HFF-Myc (cell line): ENCODE results near the gene ATP9A.

Experiments used
- DNase-seq: peaks from one replicate; pipeline ENCODE4 v3.0.0-alpha.2; 2011; ENCODE audit warnings: low read depth; ENCODE audit errors: extremely low read depth
- H3K4me3 ChIP-seq: replicated peaks from 2 replicates; pipeline ENCODE4 v1.5.1; 2011; ENCODE audit warnings: low read depth, mild to moderate bottlenecking, control low read depth, low read length
- TF ChIP-seq, protein P1 (sequence below): IDR thresholded peaks from 2 replicates; pipeline ENCODE4 v1.5.1; 2012; ENCODE audit warnings: mild to moderate bottlenecking, low read depth, low read length, control low read depth; ENCODE audit errors: missing control alignments

ATP9A gene

DNA sequence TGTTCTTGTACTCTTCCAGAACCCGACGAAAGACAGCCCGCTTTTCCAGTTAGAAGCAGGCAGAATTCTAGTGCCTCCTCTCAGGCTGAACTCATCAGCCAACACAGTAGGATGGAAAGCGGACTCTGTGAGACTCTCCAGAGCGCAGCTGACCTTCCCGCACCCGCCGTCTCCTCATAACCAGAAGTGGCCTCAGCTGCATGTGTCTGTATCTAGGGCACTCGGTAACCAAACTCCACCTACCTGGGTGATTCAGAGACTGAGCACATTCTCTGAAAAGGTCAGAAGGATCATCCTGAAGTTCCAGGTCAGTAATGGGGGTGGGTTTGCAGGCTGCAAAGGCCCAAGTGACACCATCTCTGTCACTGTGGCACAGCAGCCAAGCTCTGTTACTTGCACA is 158.9 kb downstream of the ATP9A start:
- no peak for DNase-seq
- no peak overlapping the region for H3K4me3 ChIP-seq
- TF ChIP-seq, protein P1, sequence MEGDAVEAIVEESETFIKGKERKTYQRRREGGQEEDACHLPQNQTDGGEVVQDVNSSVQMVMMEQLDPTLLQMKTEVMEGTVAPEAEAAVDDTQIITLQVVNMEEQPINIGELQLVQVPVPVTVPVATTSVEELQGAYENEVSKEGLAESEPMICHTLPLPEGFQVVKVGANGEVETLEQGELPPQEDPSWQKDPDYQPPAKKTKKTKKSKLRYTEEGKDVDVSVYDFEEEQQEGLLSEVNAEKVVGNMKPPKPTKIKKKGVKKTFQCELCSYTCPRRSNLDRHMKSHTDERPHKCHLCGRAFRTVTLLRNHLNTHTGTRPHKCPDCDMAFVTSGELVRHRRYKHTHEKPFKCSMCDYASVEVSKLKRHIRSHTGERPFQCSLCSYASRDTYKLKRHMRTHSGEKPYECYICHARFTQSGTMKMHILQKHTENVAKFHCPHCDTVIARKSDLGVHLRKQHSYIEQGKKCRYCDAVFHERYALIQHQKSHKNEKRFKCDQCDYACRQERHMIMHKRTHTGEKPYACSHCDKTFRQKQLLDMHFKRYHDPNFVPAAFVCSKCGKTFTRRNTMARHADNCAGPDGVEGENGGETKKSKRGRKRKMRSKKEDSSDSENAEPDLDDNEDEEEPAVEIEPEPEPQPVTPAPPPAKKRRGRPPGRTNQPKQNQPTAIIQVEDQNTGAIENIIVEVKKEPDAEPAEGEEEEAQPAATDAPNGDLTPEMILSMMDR, result no peak

DNA sequence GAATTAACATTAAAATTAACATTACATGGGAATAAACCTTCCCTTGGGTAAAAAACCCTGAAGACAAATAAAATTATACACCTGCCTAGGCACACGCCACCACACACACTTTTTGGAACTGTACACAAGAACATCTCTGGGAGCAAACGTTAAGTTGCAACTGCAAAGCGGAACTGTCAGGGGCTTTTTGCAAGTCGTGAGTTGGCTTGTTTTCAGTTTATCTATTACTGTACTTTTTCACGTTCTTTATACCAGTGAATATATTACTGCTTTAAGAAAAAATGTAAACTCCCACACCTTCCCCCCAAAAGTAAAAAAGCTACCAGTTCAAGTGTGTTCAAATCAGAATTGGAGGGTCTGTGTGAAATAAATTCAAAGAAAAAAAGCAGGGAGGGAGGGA is 160.1 kb downstream of the ATP9A start:
- DNase-seq, result no peak
- TF ChIP-seq, protein P1, result no peak
- no peak overlapping the region for H3K4me3 ChIP-seq

DNA sequence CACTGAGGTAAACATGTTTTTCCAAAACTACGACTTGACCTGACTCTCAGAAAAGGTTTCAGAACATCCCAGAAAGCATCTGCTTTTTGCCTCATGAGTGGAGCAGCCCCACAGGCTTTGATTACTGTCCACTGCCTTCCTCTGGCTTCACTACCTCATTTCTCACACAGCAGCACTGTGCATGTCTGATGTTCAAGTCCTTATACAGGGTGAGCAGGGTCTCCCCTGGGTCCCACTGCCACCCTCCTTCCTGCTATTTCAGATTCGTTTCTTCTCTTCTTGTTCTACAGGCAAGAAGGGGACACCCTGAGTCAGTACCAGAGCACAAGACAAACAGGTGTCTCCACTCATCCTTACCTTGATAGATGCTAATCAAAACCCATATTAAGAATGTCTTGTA is 161.0 kb downstream of the ATP9A start:
- DNase-seq, result no peak
- TF ChIP-seq, protein P1, result no peak
- no peak overlapping the region for H3K4me3 ChIP-seq

DNA sequence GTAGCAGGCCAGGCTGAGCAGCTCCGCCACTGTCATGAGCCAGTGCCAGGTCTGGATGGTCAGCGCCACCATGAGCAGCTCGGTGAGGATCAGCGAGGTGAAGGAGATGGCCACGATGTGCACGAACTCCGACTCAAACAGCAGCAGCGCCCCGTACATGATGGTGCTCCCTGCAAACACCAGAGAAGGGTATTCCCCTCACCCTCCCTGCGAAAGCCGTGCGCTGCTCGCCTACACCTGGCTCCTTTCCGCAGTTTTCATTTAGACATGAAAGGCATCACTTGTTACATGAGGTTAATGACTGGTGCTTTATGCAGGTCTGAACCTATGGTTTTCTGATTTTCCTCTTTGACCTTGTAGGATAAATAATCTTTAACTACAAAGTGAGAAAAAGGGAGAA is 163.3 kb downstream of the ATP9A start:
- H3K4me3 ChIP-seq, result no peak overlapping the region
- TF ChIP-seq, protein P1, result no peak
- no peak for DNase-seq

DNA sequence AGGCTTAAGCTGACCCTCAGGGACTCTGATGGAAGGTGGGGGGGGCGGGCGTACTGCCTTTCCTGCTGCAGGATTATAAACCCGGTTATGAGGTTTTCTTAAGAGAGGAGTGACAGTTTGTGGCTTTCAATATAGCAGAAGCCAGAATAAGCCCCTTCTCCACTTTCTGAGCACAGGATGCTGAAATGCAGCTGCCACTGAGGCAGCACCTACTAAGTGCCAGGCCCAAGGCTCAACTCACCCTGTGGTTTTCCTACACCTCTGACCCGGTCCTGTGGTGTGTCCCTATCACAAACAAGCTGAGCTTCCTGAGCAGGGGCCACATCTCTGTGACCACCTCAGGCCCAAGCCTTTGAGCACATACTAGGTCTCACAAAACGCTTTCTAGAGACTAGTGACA is 166.1 kb downstream of the ATP9A start:
- no peak overlapping the region for H3K4me3 ChIP-seq
- TF ChIP-seq, protein P1, result no peak
- DNase-seq, result no peak

DNA sequence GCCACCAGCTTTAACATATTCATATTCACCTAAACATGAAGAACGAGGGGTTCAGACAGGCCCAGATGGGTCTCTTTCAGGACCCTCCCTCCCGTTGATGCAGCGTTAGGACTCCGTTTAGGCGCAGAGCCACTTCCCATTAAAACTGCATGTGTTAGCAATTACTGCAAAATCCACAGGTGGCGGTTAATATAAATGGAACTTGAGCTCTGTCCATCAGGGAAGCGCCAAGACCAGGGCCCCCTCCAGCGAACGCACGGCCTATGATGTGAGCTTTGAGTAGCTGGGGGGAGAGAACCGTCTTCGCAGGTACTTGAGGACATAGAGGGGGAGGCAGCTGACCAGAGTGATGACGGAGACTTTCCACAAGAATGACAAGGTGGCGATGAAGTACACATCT is 167.2 kb downstream of the ATP9A start:
- DNase-seq, result no peak
- TF ChIP-seq, protein P1, result no peak

DNA sequence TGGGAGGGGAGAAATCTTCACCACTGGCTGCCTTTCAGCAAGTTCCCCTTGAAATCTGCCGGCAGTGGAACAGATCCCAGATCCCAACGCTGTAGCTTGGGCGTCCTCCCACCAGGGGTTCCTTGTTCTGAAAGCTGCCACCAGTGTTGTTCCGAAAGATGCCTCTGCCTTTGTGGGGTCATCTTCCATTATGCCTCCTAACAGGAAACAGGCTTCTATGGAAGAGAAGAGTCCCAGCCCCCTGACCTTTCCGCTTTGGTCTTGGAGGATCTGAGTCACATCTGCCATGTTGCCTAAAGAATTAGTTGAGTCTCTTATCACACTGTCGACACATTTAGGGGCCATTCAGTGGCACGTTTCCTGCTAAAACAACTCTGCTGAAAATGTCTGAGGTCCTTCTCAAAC is 168.2 kb downstream of the ATP9A start:
- DNase-seq, result no peak
- TF ChIP-seq, protein P1, result no peak
- H3K4me3 ChIP-seq, result no peak overlapping the region

More for the DNA sequence above, 167.2 kb downstream of the ATP9A start:
- no peak overlapping the region for H3K4me3 ChIP-seq
